ENCODE results near the gene RAP1A.
A peak's percentile ranks its signal among the peaks of the same experiment; 100 is the strongest.

Gene RAP1A

DNA sequence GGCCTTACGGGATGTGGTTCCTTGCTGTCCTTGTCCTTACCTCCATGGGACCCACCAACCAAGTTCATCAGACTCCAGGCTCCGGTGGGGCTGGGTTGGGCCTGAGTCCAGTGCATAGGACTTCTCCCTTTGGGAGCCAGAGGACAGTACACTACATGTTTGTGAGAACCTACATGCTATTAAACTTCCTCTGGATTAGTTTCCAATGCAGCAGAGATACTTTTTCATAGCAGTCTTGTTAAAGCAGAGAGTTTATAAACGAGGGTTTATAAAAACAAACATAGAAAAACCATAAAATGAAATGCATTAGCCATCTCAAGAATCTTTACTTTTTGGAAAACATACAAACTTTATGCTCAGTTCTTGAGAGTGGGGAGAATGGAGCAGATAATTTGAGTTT, 86.3 kb downstream of the RAP1A start:
- H3K4me3 Mint-ChIP-seq: no peak overlapping the region
- H3K27me3 Mint-ChIP-seq: no peaks in the 10 kb centered on the region
- H3K36me3 Mint-ChIP-seq: peaks cover 53% of the 10 kb centered on the region
- CTCF ChIA-PET: no interaction called here
- no peak for DNase-seq
- no peaks in the 10 kb centered on the region for H3K4me1 Mint-ChIP-seq
- H3K27ac Mint-ChIP-seq: no peak overlapping the region
- H3K9me3 Mint-ChIP-seq: no peaks in the 10 kb centered on the region

DNA sequence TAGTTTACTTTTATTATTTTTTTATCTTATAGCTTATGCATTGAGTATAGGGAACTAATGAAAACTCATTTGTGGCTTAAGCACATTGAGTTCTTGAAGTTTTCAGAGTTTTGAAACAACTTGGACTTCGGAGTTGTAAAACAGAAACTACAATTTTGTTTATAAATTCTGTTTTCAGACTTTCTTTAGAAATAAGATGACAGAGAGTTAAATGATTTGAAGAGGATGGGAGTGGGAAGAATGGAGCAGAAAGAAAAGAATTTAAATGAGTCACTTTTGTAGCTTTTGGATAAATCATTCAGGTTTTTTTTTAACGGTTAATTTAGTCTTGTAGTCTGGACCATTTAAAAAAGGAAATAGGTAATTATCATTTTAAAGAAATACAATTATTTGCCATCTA, 87.3 kb downstream of the RAP1A start:
- Mint-ChIP-seq H3K4me3 (no peak overlapping the region), H3K4me1 (no peaks in the 10 kb centered on the region), H3K27ac (no peak overlapping the region), H3K27me3 (no peaks in the 10 kb centered on the region), H3K9me3 (no peaks in the 10 kb centered on the region), H3K36me3 (peaks cover 49% of the 10 kb centered on the region)
- CTCF ChIA-PET: interaction anchor here (0.9 kb wide), 1 partner anchor 63 kb away, joined by 4 read pairs; no protein-coding TSS in a partner anchor
- no peak for DNase-seq

DNA sequence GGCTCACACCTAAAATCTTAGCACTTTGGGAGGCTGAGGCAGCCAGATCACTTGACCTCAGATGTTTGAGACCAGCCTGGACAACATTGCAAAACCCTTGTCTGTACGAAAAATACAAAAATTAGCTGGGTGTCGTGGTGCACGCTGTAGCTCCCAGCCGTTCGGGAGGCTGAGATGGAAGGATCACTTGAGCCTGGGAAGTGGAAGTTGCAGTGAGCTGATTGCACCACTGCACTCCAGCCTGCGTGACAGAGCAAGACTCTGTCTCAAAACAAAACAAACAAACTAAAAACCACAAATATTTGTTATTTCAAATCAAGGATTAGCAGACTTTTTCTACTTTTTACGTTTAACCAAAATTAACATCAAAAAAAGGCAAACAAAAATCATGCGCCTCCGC, 88.3 kb downstream of the RAP1A start:
- CTCF ChIA-PET: no interaction called here

DNA sequence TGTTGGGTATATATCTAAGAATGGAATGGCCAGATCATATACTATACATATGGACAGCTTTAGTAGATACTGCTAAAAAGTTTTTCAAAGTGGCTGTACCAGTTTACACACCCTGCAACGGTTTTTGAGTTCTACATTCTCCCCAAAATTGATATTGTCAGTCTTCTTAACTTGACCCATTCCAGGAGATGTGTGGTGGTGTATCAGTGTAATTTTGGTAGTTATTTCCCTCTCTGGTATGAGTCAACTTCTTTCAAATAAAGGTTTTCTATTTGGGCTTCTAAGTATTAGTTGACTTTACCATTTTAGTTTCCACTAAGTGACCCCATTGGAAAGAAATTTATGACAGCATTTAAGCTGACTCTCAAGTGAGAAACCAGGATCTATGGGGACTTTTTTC, 90.4 kb downstream of the RAP1A start:
- CTCF ChIA-PET: interaction anchor here (8.2 kb wide), 1 partner anchor 202 kb away, joined by 74 read pairs; no protein-coding TSS in a partner anchor
- Mint-ChIP-seq H3K4me1 (peaks cover 3% of the 10 kb centered on the region), H3K27me3 (no peaks in the 10 kb centered on the region), H3K4me3 (no peak overlapping the region), H3K27ac (no peak overlapping the region), H3K36me3 (peaks cover 36% of the 10 kb centered on the region), H3K9me3 (no peaks in the 10 kb centered on the region)
- no peak for DNase-seq

More for the DNA sequence above, 88.3 kb downstream of the RAP1A start:
- H3K4me3 Mint-ChIP-seq: no peak overlapping the region
- peak overlapping the region; percentile 46 for H3K27ac Mint-ChIP-seq
- no peaks in the 10 kb centered on the region for H3K4me1 Mint-ChIP-seq
- no peaks in the 10 kb centered on the region for H3K27me3 Mint-ChIP-seq
- no peaks in the 10 kb centered on the region for H3K9me3 Mint-ChIP-seq
- DNase-seq: no peak
- H3K36me3 Mint-ChIP-seq: peaks cover 44% of the 10 kb centered on the region

DNA sequence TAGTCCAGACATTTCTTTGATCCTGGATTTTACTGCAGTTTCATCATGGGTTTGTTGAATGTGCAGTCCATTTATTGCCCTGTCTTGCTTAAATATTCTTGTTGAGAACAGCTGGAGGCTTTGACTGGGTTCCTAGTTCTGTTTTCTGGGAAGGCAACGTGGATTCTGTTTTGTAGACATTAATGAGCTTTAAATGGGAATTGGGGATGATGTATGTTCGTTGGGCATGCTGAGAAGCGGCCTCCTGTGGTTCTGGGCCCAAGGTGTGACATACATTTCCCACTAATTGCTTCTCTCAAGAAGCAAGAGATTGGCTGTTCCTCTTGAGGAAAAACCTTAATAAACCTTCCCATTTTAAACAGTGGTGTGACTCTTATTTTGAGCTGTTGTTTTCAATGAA, 96.7 kb downstream of the RAP1A start:
- H3K4me1 Mint-ChIP-seq: peaks cover 3% of the 10 kb centered on the region
- no peaks in the 10 kb centered on the region for H3K9me3 Mint-ChIP-seq
- CTCF ChIA-PET: interaction anchor here (1.0 to 8.2 kb wide), 10 partner anchors 9 to 234 kb away, joined by 3 to 105 read pairs (median 5); no protein-coding TSS in a partner anchor
- no peaks in the 10 kb centered on the region for H3K27me3 Mint-ChIP-seq
- H3K27ac Mint-ChIP-seq: no peak overlapping the region
- DNase-seq: no peak
- H3K36me3 Mint-ChIP-seq: peaks cover 15% of the 10 kb centered on the region
- no peak overlapping the region for H3K4me3 Mint-ChIP-seq

DNA sequence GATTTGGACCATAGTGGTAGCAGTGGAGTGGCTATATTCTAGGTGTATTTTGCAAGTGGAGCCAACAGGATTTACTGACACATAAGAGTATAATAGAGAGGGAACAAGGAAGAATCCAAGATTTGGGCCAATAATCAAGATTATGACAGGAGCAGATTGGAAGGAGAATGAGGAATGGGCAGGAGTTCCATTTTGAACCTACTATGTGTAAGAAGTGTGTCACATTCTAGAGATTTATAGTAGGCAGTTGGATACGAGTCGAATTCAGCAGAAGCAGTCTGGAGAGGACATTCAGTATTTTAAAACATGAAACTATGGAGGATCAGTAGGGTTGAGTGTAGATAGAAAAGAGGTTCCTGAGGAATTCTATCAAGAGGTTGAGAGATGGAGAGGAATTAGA, 97.9 kb downstream of the RAP1A start:
- no peaks in the 10 kb centered on the region for H3K27me3 Mint-ChIP-seq
- H3K36me3 Mint-ChIP-seq: peaks cover 14% of the 10 kb centered on the region
- CTCF ChIA-PET: interaction anchor here (8.1 kb wide), 1 partner anchor 30 kb away, joined by 105 read pairs; no protein-coding TSS in a partner anchor
- no peak overlapping the region for H3K4me3 Mint-ChIP-seq
- DNase-seq: no peak
- H3K27ac Mint-ChIP-seq: no peak overlapping the region
- H3K9me3 Mint-ChIP-seq: no peaks in the 10 kb centered on the region
- H3K4me1 Mint-ChIP-seq: peaks cover 3% of the 10 kb centered on the region

DNA sequence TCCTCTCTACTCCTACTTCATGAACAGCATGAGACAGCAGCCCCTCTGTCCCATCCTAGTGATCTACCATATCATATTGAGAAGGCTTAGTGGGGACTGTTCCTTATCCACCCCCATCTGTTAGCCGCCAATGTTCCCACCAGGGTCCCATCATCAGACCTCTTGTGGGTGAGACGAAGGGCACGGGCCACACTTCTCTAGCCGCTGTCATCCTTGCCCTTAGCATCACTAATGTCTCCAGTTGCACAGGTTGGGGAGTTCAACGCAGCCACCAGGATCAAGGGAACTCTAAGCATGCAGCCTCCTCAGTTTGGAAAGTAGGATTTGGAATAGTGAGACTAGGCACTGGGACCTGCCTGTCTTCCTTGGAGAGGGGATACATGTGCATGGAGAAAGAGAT, 99.5 kb downstream of the RAP1A start:
- Mint-ChIP-seq H3K4me1 (peaks cover 11% of the 10 kb centered on the region), H3K27me3 (no peaks in the 10 kb centered on the region), H3K27ac (no peak overlapping the region), H3K36me3 (peaks cover 11% of the 10 kb centered on the region), H3K4me3 (no peak overlapping the region), H3K9me3 (no peaks in the 10 kb centered on the region)
- CTCF ChIA-PET: no interaction called here
- DNase-seq: no peak

DNA sequence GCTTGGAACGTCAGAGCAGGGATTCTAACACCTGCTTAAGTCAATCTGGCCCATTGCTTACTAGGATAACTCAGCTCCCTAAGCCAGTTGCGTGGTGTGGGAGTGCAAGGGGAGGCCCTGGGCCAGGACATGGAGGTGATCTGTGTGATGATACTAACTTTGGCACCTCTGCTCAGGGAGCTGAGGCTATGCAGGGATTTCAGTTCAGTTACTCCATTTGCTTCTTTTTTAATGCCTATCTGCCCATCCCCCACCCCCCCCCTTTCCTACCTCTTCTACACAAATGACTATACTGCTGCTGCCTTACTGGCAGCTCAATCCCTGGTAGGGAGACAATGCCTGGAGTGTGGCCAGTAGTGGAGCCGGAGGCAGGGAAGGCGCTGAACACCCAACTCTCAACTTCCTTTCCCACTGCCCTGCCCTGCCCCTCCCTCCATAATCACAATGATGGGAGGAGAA, 100.1 kb downstream of the RAP1A start:
- no peaks in the 10 kb centered on the region for H3K9me3 Mint-ChIP-seq
- H3K4me1 Mint-ChIP-seq: peaks cover 8% of the 10 kb centered on the region
- no peak overlapping the region for H3K27ac Mint-ChIP-seq
- DNase-seq: no peak
- peaks cover 11% of the 10 kb centered on the region for H3K36me3 Mint-ChIP-seq
- CTCF ChIA-PET: no interaction called here
- H3K27me3 Mint-ChIP-seq: no peaks in the 10 kb centered on the region
- no peak overlapping the region for H3K4me3 Mint-ChIP-seq

DNA sequence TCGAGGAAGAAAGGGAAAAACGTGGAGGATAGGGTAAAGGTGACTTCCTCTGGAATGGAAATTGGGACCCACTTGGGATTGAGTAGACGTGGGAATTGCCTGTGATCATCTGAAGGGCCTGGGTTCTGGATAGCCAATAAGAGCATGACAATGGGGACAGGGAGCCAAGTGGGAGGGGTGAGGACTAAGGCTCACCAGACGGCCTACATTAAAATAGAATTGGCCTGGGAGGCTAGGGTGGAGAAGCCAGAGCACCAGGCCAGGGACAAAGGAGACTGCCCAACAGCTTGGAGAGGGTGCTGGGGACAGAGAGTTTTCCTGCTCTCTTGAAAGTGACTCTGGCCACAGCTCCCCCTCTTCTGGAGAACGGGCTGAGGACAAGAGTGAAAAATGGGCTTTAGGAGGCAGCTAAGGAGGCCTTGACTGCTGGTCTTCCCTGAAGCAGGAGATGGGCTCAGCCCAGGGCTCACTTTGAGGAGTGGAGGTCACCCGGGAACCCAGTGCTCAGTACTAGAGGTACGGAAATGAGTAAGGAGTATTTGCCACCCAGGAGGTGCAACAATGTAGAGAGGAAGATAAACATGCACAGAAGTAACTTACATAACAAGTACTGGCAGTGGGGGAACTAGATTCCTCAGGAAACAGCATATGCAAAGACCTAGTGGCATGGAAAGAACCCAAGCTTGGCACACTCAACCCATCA, 100.8 kb downstream of the RAP1A start:
- Mint-ChIP-seq H3K27me3 (no peaks in the 10 kb centered on the region), H3K27ac (peak overlapping the region; percentile 50), H3K4me3 (peak overlapping the region; percentile 5), H3K9me3 (no peaks in the 10 kb centered on the region), H3K4me1 (peaks cover 8% of the 10 kb centered on the region), H3K36me3 (peaks cover 11% of the 10 kb centered on the region)
- CTCF ChIA-PET: no interaction called here
- no peak for DNase-seq

DNA sequence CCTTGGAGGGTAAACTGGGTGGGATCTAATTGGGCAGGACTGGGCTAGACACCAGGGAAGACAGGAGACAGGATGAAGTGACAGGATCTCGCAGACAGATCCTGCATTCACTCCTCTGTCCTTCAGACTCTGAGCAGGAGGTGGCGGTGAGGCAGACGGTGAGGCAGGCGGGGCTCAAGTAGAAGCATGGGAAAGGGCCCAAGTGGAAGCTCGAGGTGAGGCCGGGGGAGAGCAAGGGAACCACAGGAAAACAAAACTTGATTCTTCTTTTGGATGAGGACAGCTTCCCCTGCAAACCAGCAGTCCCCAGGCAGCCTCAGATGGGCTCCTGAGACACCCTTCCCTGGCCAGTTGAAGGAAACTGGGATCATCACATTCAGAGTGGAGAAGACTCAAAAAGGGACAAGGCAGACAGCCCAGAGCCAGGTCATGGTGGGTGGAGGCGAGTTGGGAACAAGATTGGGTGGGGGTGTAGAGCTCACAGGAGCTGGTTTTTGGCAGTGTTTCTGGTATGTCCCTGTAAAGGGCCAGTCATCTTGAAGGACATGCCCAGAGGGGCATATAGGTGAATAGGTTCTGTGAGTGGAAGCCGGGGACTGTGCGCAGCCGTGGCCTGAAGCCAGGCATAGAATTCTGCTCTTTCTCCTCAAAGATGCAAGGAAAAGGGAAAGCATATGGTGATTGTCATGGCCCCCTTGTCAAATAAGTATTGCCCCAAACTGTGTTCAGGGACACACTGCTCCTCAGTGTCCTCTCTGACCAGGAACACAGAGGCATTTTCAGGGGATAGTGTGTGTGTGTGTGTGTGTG, 101.6 kb downstream of the RAP1A start:
- no peaks in the 10 kb centered on the region for H3K27me3 Mint-ChIP-seq
- no peaks in the 10 kb centered on the region for H3K9me3 Mint-ChIP-seq
- peak overlapping the region; percentile 50 for H3K27ac Mint-ChIP-seq
- CTCF ChIA-PET: no interaction called here
- DNase-seq: no peak
- H3K4me1 Mint-ChIP-seq: peaks cover 8% of the 10 kb centered on the region
- no peak overlapping the region for H3K4me3 Mint-ChIP-seq
- peaks cover 9% of the 10 kb centered on the region for H3K36me3 Mint-ChIP-seq

DNA sequence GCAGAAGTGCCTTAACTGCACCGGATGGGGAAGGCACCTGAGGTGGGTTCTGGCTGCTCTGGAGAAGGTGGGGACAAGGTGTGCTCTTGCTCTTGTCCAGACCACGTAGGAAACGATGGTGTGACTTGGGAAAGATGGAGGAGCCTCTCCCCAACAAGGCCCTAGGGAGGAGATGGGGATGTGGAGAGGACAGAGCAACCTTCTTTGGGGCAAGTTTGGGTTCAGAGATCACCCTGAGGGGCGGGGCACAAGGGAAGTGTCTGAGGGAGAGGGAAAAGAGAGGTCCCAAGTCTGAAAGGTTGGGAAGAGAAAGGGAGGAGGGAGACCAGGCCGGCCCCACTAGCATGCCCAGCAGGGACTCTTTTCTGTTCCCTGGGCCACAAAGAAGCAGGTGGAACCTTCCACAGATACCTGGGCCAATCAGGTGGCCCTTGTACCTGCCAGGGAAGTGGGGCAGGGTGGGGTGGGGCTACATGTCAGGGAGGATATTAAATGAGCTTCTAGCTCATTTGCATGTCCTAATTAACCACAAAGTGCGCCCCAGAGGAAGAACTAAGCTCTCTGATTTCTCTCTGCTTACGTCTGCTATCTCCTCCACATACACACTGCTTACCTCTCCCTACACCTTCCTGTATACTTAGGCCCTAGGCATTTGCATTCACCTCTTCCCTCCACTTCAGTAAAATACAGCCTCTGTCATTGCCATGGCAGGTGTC, 103.7 kb downstream of the RAP1A start:
- Mint-ChIP-seq H3K27me3 (no peaks in the 10 kb centered on the region), H3K27ac (peak overlapping the region; percentile 20), H3K9me3 (no peaks in the 10 kb centered on the region), H3K4me3 (no peak overlapping the region), H3K4me1 (peaks cover 8% of the 10 kb centered on the region), H3K36me3 (no peaks in the 10 kb centered on the region)
- CTCF ChIA-PET: no interaction called here
- no peak for DNase-seq

DNA sequence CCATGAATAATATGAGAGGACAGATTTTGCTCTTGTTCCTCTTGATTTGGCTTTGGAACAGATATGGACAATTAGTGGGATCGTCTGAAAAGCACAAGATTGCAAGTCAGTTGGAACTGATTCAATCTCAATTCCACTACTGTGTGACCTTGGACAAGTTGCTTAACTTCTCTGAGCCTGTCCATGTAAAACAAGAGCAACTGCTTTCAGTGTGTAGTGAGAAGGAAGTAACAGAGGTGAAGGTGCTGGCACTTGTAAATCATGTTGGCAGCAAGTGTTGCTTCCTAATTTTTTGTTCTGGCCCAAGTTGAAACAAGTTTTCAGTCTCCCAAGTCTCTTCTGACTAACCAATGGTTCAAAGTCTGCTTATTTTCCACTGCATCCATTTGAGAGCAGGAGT, 104.3 kb downstream of the RAP1A start:
- Mint-ChIP-seq H3K27me3 (no peaks in the 10 kb centered on the region), H3K36me3 (no peaks in the 10 kb centered on the region), H3K27ac (no peak overlapping the region), H3K4me1 (peaks cover 8% of the 10 kb centered on the region), H3K4me3 (no peak overlapping the region), H3K9me3 (no peaks in the 10 kb centered on the region)
- CTCF ChIA-PET: no interaction called here
- DNase-seq: no peak

DNA sequence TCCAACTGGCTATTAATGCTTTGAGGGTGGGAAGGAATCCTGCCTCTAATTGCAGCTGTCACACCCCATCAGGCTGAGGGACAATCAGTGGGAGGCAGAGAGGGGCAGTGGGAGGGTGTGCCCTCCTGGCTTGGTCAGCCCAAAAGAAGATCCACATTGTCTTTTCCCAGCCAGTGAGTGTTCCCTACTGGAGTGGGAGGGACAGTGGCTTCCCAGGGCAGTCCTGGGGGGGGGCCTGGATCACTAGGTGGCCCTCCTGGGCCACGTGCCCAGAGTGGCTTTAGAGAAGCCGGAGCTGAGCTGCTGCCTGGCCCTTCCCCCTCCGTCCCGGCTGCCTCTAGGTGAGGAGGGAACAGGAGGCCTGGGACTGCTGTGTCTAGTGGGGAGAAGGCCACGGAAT, 105.6 kb downstream of the RAP1A start:
- Mint-ChIP-seq H3K27ac (no peak overlapping the region), H3K27me3 (no peaks in the 10 kb centered on the region), H3K4me3 (no peak overlapping the region), H3K4me1 (peaks cover 8% of the 10 kb centered on the region), H3K9me3 (no peaks in the 10 kb centered on the region), H3K36me3 (no peaks in the 10 kb centered on the region)
- CTCF ChIA-PET: interaction anchor here (1.1 kb wide), 1 partner anchor 9 kb away, joined by 4 read pairs; no protein-coding TSS in a partner anchor
- no peak for DNase-seq

DNA sequence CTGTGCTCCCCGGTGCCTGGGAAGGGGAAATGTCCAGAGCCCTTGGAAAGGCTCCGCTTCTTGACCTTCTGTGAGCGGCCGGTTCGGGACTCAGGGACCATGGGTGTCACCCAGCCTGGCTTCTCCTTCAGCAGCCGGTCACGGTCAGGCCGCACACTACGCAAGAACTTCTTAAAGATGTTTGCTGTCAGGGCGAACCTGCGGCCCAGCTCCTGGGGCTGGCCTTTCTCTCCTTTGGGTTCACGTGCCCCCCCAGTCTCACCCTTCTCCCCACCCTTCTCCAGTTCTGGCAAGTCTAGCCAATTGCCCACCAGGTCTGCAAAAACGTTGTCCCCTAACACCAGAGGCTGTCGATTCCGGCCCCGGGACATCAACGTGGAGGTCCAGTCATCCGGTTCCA, 107.5 kb downstream of the RAP1A start:
- no peak overlapping the region for H3K27ac Mint-ChIP-seq
- H3K9me3 Mint-ChIP-seq: no peaks in the 10 kb centered on the region
- no peak for DNase-seq
- H3K27me3 Mint-ChIP-seq: peaks cover 4% of the 10 kb centered on the region
- H3K4me1 Mint-ChIP-seq: peaks cover 8% of the 10 kb centered on the region
- CTCF ChIA-PET: interaction anchor here (1.6 kb wide), 1 partner anchor 41 kb away, joined by 3 read pairs; no protein-coding TSS in a partner anchor
- no peaks in the 10 kb centered on the region for H3K36me3 Mint-ChIP-seq
- H3K4me3 Mint-ChIP-seq: no peak overlapping the region
